GM06990 (cell line): Measurements from ENCODE around the gene BANK1.

Experiments used
- DNase-seq: peaks from one replicate; pipeline ENCODE4 v3.0.0-alpha.2; 2011; ENCODE audit not compliant: insufficient read length; ENCODE audit errors: extremely low read depth
- H3K27me3 ChIP-seq: replicated peaks from 2 replicates; pipeline ENCODE4 v1.6.0; 2011; ENCODE audit warnings: low read length; ENCODE audit not compliant: control insufficient read depth, insufficient read depth
- H3K36me3 ChIP-seq: 2 replicates; pipeline ENCODE4 v1.5.1; 2011; ENCODE audit warnings: low read length; ENCODE audit not compliant: control insufficient read depth, insufficient read depth
- H3K4me3 ChIP-seq: replicated peaks from 2 replicates; pipeline ENCODE4 v1.5.1; 2011; ENCODE audit warnings: low read depth, mild to moderate bottlenecking, control low read depth, low read length
- TF ChIP-seq, protein P1 (sequence below): IDR thresholded peaks from 2 replicates; pipeline ENCODE4 v1.5.1; 2011; ENCODE audit warnings: low read length, control low read depth, mild to moderate bottlenecking, inconsistent platforms; ENCODE audit not compliant: insufficient read depth, poor library complexity, severe bottlenecking

The BANK1 gene

DNA sequence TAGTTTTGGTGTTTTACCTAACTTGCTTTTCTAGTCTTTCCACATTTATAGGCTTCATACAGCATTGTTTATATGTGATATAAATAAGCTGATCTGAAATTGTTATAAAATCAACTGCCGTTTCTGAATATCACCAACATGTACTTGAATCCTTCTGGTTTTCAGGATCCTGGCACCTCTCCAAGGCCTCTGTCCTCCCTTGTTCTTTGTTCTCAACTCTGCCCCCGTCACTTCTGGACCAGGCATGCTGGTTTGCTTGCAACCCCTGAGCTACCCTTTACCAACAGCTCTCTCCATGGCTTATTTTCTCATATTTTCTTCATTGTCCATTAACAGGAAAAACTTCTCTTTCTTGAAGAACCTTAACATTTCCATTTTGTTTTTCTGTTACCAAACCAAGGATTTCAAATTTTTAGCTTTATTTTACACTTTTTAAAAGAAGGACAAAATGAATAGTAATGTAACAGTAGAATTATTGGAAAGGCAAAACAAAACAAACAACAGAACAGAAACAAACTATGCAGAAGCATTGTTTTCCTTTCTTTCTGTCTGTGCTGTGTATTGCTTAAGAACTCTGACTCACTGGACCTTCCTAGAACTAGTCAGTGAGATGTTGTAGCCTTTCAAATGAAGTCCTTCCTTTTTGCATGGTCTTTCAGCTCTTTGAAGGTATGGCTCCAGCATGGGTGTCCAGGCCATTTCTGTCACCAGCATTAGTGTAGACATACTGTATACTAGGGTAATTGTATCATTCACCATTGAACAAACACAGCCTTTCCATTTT lies 44.8 kb downstream of the BANK1 start:
- DNase-seq: no peak
- H3K36me3 ChIP-seq: no peaks in the 10 kb centered on the region
- H3K27me3 ChIP-seq: no peaks in the 10 kb centered on the region
- H3K4me3 ChIP-seq: no peak overlapping the region
- TF ChIP-seq, protein P1, sequence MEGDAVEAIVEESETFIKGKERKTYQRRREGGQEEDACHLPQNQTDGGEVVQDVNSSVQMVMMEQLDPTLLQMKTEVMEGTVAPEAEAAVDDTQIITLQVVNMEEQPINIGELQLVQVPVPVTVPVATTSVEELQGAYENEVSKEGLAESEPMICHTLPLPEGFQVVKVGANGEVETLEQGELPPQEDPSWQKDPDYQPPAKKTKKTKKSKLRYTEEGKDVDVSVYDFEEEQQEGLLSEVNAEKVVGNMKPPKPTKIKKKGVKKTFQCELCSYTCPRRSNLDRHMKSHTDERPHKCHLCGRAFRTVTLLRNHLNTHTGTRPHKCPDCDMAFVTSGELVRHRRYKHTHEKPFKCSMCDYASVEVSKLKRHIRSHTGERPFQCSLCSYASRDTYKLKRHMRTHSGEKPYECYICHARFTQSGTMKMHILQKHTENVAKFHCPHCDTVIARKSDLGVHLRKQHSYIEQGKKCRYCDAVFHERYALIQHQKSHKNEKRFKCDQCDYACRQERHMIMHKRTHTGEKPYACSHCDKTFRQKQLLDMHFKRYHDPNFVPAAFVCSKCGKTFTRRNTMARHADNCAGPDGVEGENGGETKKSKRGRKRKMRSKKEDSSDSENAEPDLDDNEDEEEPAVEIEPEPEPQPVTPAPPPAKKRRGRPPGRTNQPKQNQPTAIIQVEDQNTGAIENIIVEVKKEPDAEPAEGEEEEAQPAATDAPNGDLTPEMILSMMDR: no peak

DNA sequence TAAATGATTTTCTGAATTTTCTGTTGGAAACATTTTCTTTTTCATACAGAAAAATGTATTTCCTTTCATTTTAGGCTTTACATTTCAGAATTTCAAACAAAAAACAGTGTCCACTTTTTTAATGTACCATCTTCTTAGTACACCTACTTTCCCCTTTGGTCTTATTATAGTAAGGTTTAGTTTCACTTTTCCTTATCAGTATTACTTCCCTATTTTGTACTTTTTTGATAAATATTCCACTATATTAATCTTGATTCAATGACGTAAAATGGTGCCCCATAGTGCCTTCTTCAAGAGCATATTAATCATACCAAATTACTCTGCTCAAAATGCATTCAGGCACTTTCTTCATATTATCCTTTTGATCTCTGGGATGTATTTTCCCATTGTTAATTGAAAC lies 52.5 kb downstream of the BANK1 start:
- TF ChIP-seq, protein P1: no peak
- Histone ChIP-seq H3K27me3 (no peaks in the 10 kb centered on the region), H3K36me3 (no peaks in the 10 kb centered on the region), H3K4me3 (no peak overlapping the region)
- no peak for DNase-seq

DNA sequence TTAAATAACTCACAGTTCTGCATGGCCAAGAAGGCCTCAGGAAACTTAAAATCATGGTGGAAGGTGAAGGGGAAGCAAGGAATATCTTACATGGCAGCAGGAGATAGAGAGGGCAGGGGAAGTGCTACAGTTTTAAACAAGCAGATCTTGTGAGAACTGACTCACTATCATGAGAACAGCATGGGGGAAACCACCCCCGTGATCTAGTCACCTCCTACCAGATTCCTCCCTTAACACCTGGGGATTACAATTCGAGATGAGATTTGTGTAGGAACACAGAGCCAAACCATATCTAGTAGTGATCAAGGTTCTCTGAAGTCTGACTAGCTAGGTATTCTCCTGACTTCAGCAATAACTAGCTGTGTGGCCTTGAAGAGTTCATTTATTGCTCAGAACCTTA lies 56.0 kb downstream of the BANK1 start:
- Histone ChIP-seq H3K4me3 (no peak overlapping the region), H3K36me3 (no peaks in the 10 kb centered on the region), H3K27me3 (no peaks in the 10 kb centered on the region)
- TF ChIP-seq, protein P1: no peak
- DNase-seq: no peak

- DNase-seq: no peak
- no peaks in the 10 kb centered on the region for H3K36me3 ChIP-seq
- H3K27me3 ChIP-seq: no peaks in the 10 kb centered on the region
- TF ChIP-seq, protein P1: no peak
- H3K4me3 ChIP-seq: no peak overlapping the region
Observed at GRCh38 chr4:101850698-101851097, 60.2 kb downstream of the BANK1 start.

GRCh38 chr4:101851672-101852071 lies 61.1 kb downstream of the BANK1 start:
- no peak for DNase-seq
- no peaks in the 10 kb centered on the region for H3K27me3 ChIP-seq
- no peak overlapping the region for H3K4me3 ChIP-seq
- TF ChIP-seq, protein P1: no peak
- H3K36me3 ChIP-seq: no peaks in the 10 kb centered on the region

- no peak overlapping the region for H3K4me3 ChIP-seq
- DNase-seq: no peak
- no peaks in the 10 kb centered on the region for H3K27me3 ChIP-seq
- TF ChIP-seq, protein P1: no peak
- H3K36me3 ChIP-seq: no peaks in the 10 kb centered on the region
Observed at GRCh38 chr4:101853028-101853427, 62.5 kb downstream of the BANK1 start.
